Esophagus muscularis mucosa (tissue), 4 donors: ENCODE measurements around the gene CCR3. TPM values are rescaled to one million over a fixed set of nuclear protein-coding genes. Genes with fewer than 3 reads are reported as not detected.
A peak's percentile ranks its signal among the peaks of the same experiment; 100 is the strongest.

Experiments used
- DNase-seq: peaks from one replicate; pipeline ENCODE4 v3.0.0-alpha.2; 2017; ENCODE audit errors: extremely low spot score
- H3K27ac ChIP-seq, 4 donors: fragments of 200-600 bp; sonication (generic); replicated peaks in 1 of 4; 1 replicate in 3 of 4; 2 replicates in 1 of 4; pipeline ENCODE4 v1.5.1; 2016 to 2019; ENCODE audit warnings: mild to moderate bottlenecking in 1 of 4
- H3K27me3 ChIP-seq, 4 donors: fragments of 200-600 bp; sonication (generic); one replicate each; pipeline versions ENCODE4 v1.5.1 to v1.6.0; 2016 to 2019
- H3K36me3 ChIP-seq, 4 donors: fragments of 200-600 bp; sonication (generic); one replicate each; pipeline ENCODE4 v1.5.1; 2016 to 2019
- H3K4me1 ChIP-seq, 4 donors: fragments of 200-600 bp; sonication (generic); one replicate each; pipeline ENCODE4 v1.5.1; 2016 to 2019
- H3K4me3 ChIP-seq, 4 donors: fragments of 200-600 bp; sonication (generic); 1 replicate in 2 of 4; 2 replicates in 2 of 4; pipeline ENCODE4 v1.5.1; 2016 to 2019; ENCODE audit warnings: mild to moderate bottlenecking in 4 of 4, moderate library complexity in 1 of 4
- H3K9me3 ChIP-seq, 4 donors: fragments of 200-600 bp; sonication (generic); 1 replicate in 3 of 4; 2 replicates in 1 of 4; pipeline ENCODE4 v1.5.1; 2016 to 2019
- CTCF ChIP-seq, 3 experiments: fragments of 200-600 bp in 2 of 3; fragments of 450-650 bp in 1 of 3; sonication (generic) in 2 of 3; IDR thresholded peaks; one replicate each; pipeline ENCODE4 v1.5.1; 2017 to 2019; ENCODE audit warnings: antibody characterized with exemption in 3 of 3, mild to moderate bottlenecking in 2 of 3, moderate library complexity in 1 of 3
- EP300 ChIP-seq: sonication (generic); formaldehyde crosslinking; IDR thresholded peaks from one replicate; pipeline ENCODE4 v1.6.1; 2017; ENCODE audit warnings: antibody characterized with exemption
- POLR2A ChIP-seq: fragments of 450-650 bp; IDR thresholded peaks from one replicate; pipeline ENCODE4 v1.6.1; 2017; ENCODE audit warnings: antibody characterized with exemption, moderate library complexity, mild to moderate bottlenecking, low read depth
- POLR2AphosphoS5 ChIP-seq, 2 donors: sonication (generic); formaldehyde crosslinking; IDR thresholded peaks; one replicate each; pipeline ENCODE4 v1.6.1; 2017; ENCODE audit warnings: antibody characterized with exemption in 2 of 2
- WGBS: methylation state at CpG from one replicate; pipeline ENCODE4 v1.1.5; 2018; 5-methylcytosine and 5-hydroxymethylcytosine counted together
- intact Hi-C: fragments of 100-400 bp; cut with DNase I; formaldehyde crosslinking; loops from one replicate; pipeline ENCODE4 v1.15.1; 2023
- total RNA-seq, 4 donors: library from RNA; depleted of rRNA; stranded (reverse); fragments of >200 nt; gene quantifications; one replicate each; pipeline versions ENCODE4 v1.1.0 to v1.2.1, GENCODE V29; 2016

CCR3 gene
- total RNA-seq, 4 donors from 2014 or later, result not detected

- DNase-seq, result peak; percentile 82
- WGBS, result 73% methylated on average over 4 of the region's 4 CpGs
- Histone ChIP-seq H3K27ac (no peak overlapping the region), H3K4me1 (no peaks in the 10 kb centered on the region), H3K27me3 (peaks cover 0 to 12% (median 0%) of the 10 kb centered on the region in 4 donors), H3K4me3 (no peak overlapping the region), H3K9me3 (peaks cover 0 to 3% (median 0%) of the 10 kb centered on the region in 4 donors), H3K36me3 (no peaks in the 10 kb centered on the region)
- TF ChIP-seq CTCF (IDR thresholded peaks at IDR 0.05), result no peak
- no peak for TF ChIP-seq POLR2A
- no peak for TF ChIP-seq POLR2AphosphoS5 (IDR thresholded peaks at IDR 0.05)
- no peak for TF ChIP-seq EP300
- intact Hi-C loops, result loop anchor here (10.0 kb wide), 1 partner anchor 159 kb away; the partner anchor contains the start of gene CCR5
Measured at GRCh38 chr3:46215810-46216414, 26.3 kb upstream of the CCR3 start.

GRCh38 chr3:46218196-46218709, 24.0 kb upstream of the CCR3 start:
- no peak overlapping the region for H3K4me3 ChIP-seq
- no peak for DNase-seq
- 78% methylated on average over 2 of the region's 2 CpGs for WGBS
- peaks cover 0 to 22% (median 0%) of the 10 kb centered on the region in 4 donors for H3K27me3 ChIP-seq
- intact Hi-C loops, result loop anchor here (10.0 kb wide), 1 partner anchor 157 kb away; the partner anchor contains the start of gene CCR5
- H3K4me1 ChIP-seq, result peaks cover 0 to 4% (median 0%) of the 10 kb centered on the region in 4 donors
- peaks cover 0 to 3% (median 0%) of the 10 kb centered on the region in 4 donors for H3K9me3 ChIP-seq
- no peak for TF ChIP-seq POLR2AphosphoS5 (IDR thresholded peaks at IDR 0.05)
- TF ChIP-seq CTCF (IDR thresholded peaks at IDR 0.05), result no peak
- TF ChIP-seq POLR2A, result no peak
- TF ChIP-seq EP300, result no peak
- no peak overlapping the region for H3K27ac ChIP-seq
- no peaks in the 10 kb centered on the region for H3K36me3 ChIP-seq

GRCh38 chr3:46221391-46221790, 20.9 kb upstream of the CCR3 start:
- intact Hi-C loops, result no loop called here
- no peak overlapping the region for H3K4me3 ChIP-seq
- H3K9me3 ChIP-seq, result peaks cover 0 to 7% (median under 1%) of the 10 kb centered on the region in 4 donors
- WGBS, result 38% methylated on average over 4 of the region's 4 CpGs
- H3K27me3 ChIP-seq, result peaks cover 0 to 10% (median 0%) of the 10 kb centered on the region in 4 donors
- H3K4me1 ChIP-seq, result peaks cover 0 to 4% (median 0%) of the 10 kb centered on the region in 4 donors
- DNase-seq, result peak; percentile 91
- no peak overlapping the region for H3K27ac ChIP-seq
- H3K36me3 ChIP-seq, result no peaks in the 10 kb centered on the region
- TF ChIP-seq EP300, result no peak
- TF ChIP-seq CTCF (IDR thresholded peaks at IDR 0.05), result no peak
- no peak for TF ChIP-seq POLR2A
- TF ChIP-seq POLR2AphosphoS5 (IDR thresholded peaks at IDR 0.05), result no peak

GRCh38 chr3:46221938-46222337, 20.3 kb upstream of the CCR3 start:
- DNase-seq, result peak; percentile 70
- Histone ChIP-seq H3K4me1 (peaks cover 0 to 4% (median 0%) of the 10 kb centered on the region in 4 donors), H3K9me3 (peaks cover 0 to 12% (median 2%) of the 10 kb centered on the region in 4 donors), H3K27me3 (peaks cover 0 to 10% (median 0%) of the 10 kb centered on the region in 4 donors), H3K36me3 (no peaks in the 10 kb centered on the region), H3K4me3 (no peak overlapping the region), H3K27ac (no peak overlapping the region)
- no peak for TF ChIP-seq CTCF (IDR thresholded peaks at IDR 0.05)
- TF ChIP-seq POLR2A, result no peak
- TF ChIP-seq POLR2AphosphoS5 (IDR thresholded peaks at IDR 0.05), result no peak
- TF ChIP-seq EP300, result no peak
- intact Hi-C loops, result no loop called here
- WGBS, result 92% methylated on average over 1 of the region's 1 CpG
